Osteoblast (primary cell): ENCODE results near the gene MIEF1. TPM values are rescaled to one million over a fixed set of nuclear protein-coding genes. Genes with fewer than 3 reads are reported as not detected.

Experiments used
- DNase-seq: peaks from one replicate; pipeline ENCODE4 v3.0.0; 2011; ENCODE audit warnings: low spot score, mixed read lengths; ENCODE audit not compliant: insufficient read length; ENCODE audit errors: missing footprints
- H2AFZ ChIP-seq: 2 replicates; pipeline ENCODE4 v1.6.0; 2011; ENCODE audit warnings: mild to moderate bottlenecking, low read length
- H3K27ac ChIP-seq: 2 replicates; pipeline ENCODE4 v1.5.1; 2011; ENCODE audit warnings: mild to moderate bottlenecking, low read depth, low read length, moderate library complexity
- H3K27me3 ChIP-seq: 2 replicates; pipeline ENCODE4 v1.6.0; 2012; ENCODE audit warnings: mild to moderate bottlenecking, control low read depth, inconsistent platforms, low read length, moderate library complexity; ENCODE audit not compliant: insufficient read depth
- H3K36me3 ChIP-seq: 2 replicates; pipeline ENCODE4 v1.5.1; 2011; ENCODE audit warnings: mild to moderate bottlenecking, low read length, control low read depth, moderate library complexity; ENCODE audit not compliant: insufficient read depth
- H3K4me1 ChIP-seq: 2 replicates; pipeline ENCODE4 v1.5.1; 2011; ENCODE audit warnings: mild to moderate bottlenecking, low read length, control low read depth, moderate library complexity; ENCODE audit not compliant: insufficient read depth
- H3K4me2 ChIP-seq: 2 replicates; pipeline ENCODE4 v1.6.0; 2011; ENCODE audit warnings: mild to moderate bottlenecking, low read length; ENCODE audit not compliant: insufficient read depth
- H3K4me3 ChIP-seq: fragments of 200-600 bp; sonication (generic); 3 replicates; pipeline ENCODE4 v1.5.1; 2012; ENCODE audit warnings: mild to moderate bottlenecking, low read length, inconsistent platforms; ENCODE audit not compliant: insufficient read depth
- H3K79me2 ChIP-seq: 2 replicates; pipeline ENCODE4 v1.6.0; 2012; ENCODE audit warnings: mild to moderate bottlenecking, low read length, control low read depth, inconsistent platforms; ENCODE audit not compliant: insufficient read depth
- H3K9me3 ChIP-seq: 2 replicates; pipeline ENCODE4 v1.5.1; 2011; ENCODE audit warnings: low read depth, low read length, control low read depth
- H4K20me1 ChIP-seq: 2 replicates; pipeline ENCODE4 v1.6.0; 2012; ENCODE audit warnings: mild to moderate bottlenecking, low read length, control low read depth; ENCODE audit not compliant: insufficient read depth
- total RNA-seq: library from RNA; depleted of rRNA; stranded (reverse); fragments of >200 nt; gene quantifications from 2 replicates; pipeline ENCODE4 v1.2.3, GENCODE V29; 2012
- TF ChIP-seq, protein P1 (sequence below): IDR thresholded peaks from 2 replicates; pipeline ENCODE4 v1.5.1; 2011; ENCODE audit warnings: mild to moderate bottlenecking, low read depth, low read length, moderate library complexity; ENCODE audit errors: extremely low read depth

The MIEF1 gene
- total RNA-seq: 21.8 and 23.5 TPM in 2 replicates

DNA sequence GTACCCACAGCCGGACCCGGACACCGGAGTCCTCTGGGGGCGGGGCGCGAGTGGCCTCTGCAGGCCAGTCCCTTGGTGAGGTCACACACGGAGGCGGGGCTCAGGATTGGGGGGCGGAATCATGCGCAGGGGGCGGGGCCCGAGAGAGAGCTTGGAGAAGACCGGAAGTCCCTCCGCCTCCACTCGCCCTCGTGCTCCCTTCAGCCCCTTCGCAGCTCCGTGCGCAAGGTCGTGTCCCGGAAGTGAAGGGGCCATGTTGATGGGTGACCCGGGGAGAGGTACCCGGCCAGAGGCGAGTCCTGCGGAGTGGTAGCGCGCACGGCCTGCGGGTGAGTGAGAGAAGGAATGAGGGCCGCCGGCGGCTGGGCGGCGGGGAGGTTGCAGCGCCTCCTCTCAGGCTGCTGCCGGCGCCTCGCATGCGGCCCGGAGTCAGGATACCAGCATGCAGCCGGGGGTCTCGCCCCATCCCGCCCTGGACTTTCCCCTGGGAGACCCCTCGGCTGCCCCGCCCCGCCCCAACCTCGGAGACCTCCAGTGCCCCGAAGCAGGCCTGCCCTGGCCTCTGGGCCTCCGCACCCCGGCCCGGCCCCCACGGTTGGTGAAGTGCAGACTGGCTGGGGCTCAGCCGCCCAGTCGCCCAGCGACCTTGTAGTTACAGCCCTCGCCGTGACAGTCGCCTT, at the start of gene MIEF1:
MIEF1 (plus strand) TSS at position 182 of the 680 bp plus-strand sequence. CDS start 9,005 bp downstream, outside the sequence.
- peak within 1 kb of the TSS; percentile 96 for H3K4me3 ChIP-seq
- peak; percentile 97 for DNase-seq
- H3K36me3 ChIP-seq: peaks cover 32% of the 10 kb centered on the region
- peaks cover 27% of the 10 kb centered on the region for H3K4me1 ChIP-seq
- no peaks in the 10 kb centered on the region for H3K9me3 ChIP-seq
- H3K4me2 ChIP-seq: peak within 1 kb of the TSS; percentile 99
- peaks cover 50% of the 10 kb centered on the region for H3K79me2 ChIP-seq
- no peaks in the 10 kb centered on the region for H3K27me3 ChIP-seq
- H4K20me1 ChIP-seq: peaks cover 30% of the 10 kb centered on the region
- peak within 1 kb of the TSS; percentile 93 for H2AFZ ChIP-seq
- H3K27ac ChIP-seq: peak within 1 kb of the TSS; percentile 65
- TF ChIP-seq, protein P1, sequence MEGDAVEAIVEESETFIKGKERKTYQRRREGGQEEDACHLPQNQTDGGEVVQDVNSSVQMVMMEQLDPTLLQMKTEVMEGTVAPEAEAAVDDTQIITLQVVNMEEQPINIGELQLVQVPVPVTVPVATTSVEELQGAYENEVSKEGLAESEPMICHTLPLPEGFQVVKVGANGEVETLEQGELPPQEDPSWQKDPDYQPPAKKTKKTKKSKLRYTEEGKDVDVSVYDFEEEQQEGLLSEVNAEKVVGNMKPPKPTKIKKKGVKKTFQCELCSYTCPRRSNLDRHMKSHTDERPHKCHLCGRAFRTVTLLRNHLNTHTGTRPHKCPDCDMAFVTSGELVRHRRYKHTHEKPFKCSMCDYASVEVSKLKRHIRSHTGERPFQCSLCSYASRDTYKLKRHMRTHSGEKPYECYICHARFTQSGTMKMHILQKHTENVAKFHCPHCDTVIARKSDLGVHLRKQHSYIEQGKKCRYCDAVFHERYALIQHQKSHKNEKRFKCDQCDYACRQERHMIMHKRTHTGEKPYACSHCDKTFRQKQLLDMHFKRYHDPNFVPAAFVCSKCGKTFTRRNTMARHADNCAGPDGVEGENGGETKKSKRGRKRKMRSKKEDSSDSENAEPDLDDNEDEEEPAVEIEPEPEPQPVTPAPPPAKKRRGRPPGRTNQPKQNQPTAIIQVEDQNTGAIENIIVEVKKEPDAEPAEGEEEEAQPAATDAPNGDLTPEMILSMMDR: no peak

- no peak overlapping the region for H2AFZ ChIP-seq
- no peak overlapping the region for H3K4me3 ChIP-seq
- H3K4me1 ChIP-seq: no peaks in the 10 kb centered on the region
- H3K36me3 ChIP-seq: no peaks in the 10 kb centered on the region
- H3K9me3 ChIP-seq: no peaks in the 10 kb centered on the region
- DNase-seq: no peak
- H3K79me2 ChIP-seq: no peaks in the 10 kb centered on the region
- no peaks in the 10 kb centered on the region for H4K20me1 ChIP-seq
- peaks cover 29% of the 10 kb centered on the region for H3K27me3 ChIP-seq
- H3K4me2 ChIP-seq: no peak overlapping the region
- no peak overlapping the region for H3K27ac ChIP-seq
- TF ChIP-seq, protein P1: no peak
Observed at GRCh38 chr22:39452740-39453040, 49.4 kb upstream of the MIEF1 start.

- Histone ChIP-seq H4K20me1 (no peaks in the 10 kb centered on the region), H3K79me2 (no peaks in the 10 kb centered on the region), H3K27ac (no peak overlapping the region), H3K36me3 (no peaks in the 10 kb centered on the region), H3K4me3 (no peak overlapping the region), H3K9me3 (no peaks in the 10 kb centered on the region), H3K27me3 (peaks cover 40% of the 10 kb centered on the region), H2AFZ (no peak overlapping the region), H3K4me2 (no peak overlapping the region), H3K4me1 (no peaks in the 10 kb centered on the region)
- DNase-seq: no peak
- TF ChIP-seq, protein P1: no peak
Observed at GRCh38 chr22:39453765-39454378, 48.2 kb upstream of the MIEF1 start.

GRCh38 chr22:39454385-39454871, 47.7 kb upstream of the MIEF1 start:
- TF ChIP-seq, protein P1: no peak
- H3K27me3 ChIP-seq: peaks cover 40% of the 10 kb centered on the region
- H3K36me3 ChIP-seq: no peaks in the 10 kb centered on the region
- no peak overlapping the region for H3K27ac ChIP-seq
- H3K4me3 ChIP-seq: no peak overlapping the region
- H3K4me1 ChIP-seq: no peaks in the 10 kb centered on the region
- H3K4me2 ChIP-seq: no peak overlapping the region
- H2AFZ ChIP-seq: no peak overlapping the region
- no peaks in the 10 kb centered on the region for H3K79me2 ChIP-seq
- DNase-seq: no peak
- no peaks in the 10 kb centered on the region for H3K9me3 ChIP-seq
- no peaks in the 10 kb centered on the region for H4K20me1 ChIP-seq
